ENCODE results near the gene ADAMTS14.

DNA sequence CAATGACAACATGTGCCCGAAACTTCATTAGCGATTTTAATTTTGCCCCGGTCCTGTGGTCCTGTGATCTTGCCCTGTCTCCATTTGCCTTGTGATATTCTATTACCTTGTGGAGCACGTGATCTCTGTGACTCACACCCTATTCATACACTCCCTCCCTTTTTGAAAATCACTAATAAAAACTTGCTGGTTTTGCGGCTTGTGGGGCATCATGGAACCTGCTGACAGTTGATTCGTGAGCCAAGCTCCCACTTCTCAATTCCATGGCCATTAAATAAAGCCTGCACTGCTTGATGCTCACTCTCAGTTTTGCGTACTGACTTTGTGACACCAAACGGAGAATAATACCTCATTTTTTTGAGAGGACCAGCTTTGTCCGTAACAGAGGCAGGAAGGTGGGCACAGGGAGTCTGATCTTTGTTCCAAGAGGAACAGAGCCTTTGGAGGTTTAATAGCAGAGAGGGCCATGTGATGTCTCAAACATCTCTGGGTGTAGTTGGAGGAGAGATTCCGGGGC is 3.8 kb upstream of the ADAMTS14 start:
- TF ChIP-seq, protein P1, sequence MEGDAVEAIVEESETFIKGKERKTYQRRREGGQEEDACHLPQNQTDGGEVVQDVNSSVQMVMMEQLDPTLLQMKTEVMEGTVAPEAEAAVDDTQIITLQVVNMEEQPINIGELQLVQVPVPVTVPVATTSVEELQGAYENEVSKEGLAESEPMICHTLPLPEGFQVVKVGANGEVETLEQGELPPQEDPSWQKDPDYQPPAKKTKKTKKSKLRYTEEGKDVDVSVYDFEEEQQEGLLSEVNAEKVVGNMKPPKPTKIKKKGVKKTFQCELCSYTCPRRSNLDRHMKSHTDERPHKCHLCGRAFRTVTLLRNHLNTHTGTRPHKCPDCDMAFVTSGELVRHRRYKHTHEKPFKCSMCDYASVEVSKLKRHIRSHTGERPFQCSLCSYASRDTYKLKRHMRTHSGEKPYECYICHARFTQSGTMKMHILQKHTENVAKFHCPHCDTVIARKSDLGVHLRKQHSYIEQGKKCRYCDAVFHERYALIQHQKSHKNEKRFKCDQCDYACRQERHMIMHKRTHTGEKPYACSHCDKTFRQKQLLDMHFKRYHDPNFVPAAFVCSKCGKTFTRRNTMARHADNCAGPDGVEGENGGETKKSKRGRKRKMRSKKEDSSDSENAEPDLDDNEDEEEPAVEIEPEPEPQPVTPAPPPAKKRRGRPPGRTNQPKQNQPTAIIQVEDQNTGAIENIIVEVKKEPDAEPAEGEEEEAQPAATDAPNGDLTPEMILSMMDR (IDR thresholded peaks at IDR 0.05) = no peak
- no peak for TF ChIP-seq POLR2A (IDR thresholded peaks at IDR 0.05)

All from adrenal gland (tissue), 5 donors.